Calu3 (cell line): ENCODE results near the gene ATP8B3. TPM values are rescaled to one million over a fixed set of nuclear protein-coding genes. Genes with fewer than 3 reads are reported as not detected.

Source experiments
- BruUV-seq: library from RNA; stranded (reverse); fragments of 400-500 nt; replicated peaks from 2 replicates; lab custom pipeline; 2021; lab: Mats Ljungman, UMichigan
- CTCF ChIA-PET: fragments of 300-600 bp; sonication (Branson Sonifier 250); formaldehyde crosslinking; loops from one replicate; lab custom pipeline; 2022; ENCODE audit warnings: antibody characterized with exemption; lab: Charles Lee
- DNase-seq: peaks from one replicate; pipeline ENCODE4 v3.0.0; 2022
- H3K27ac Mint-ChIP-seq: one replicate; pipeline ENCODE4 v1.8.0; 2022; ENCODE audit warnings: mixed read lengths; ENCODE audit not compliant: unreplicated experiment
- H3K27me3 Mint-ChIP-seq: one replicate; pipeline ENCODE4 v1.8.0; 2022; ENCODE audit warnings: mixed read lengths; ENCODE audit not compliant: unreplicated experiment
- H3K36me3 Mint-ChIP-seq: one replicate; pipeline ENCODE4 v1.8.0; 2022; ENCODE audit warnings: mild to moderate bottlenecking, moderate library complexity, mixed read lengths; ENCODE audit not compliant: insufficient read depth, unreplicated experiment
- H3K4me1 Mint-ChIP-seq: one replicate; pipeline ENCODE4 v1.8.0; 2022; ENCODE audit warnings: mild to moderate bottlenecking, low read depth, mixed read lengths; ENCODE audit not compliant: unreplicated experiment
- H3K4me3 Mint-ChIP-seq: one replicate; pipeline ENCODE4 v1.8.0; 2022; ENCODE audit warnings: mild to moderate bottlenecking, low read depth, moderate library complexity, mixed read lengths; ENCODE audit not compliant: unreplicated experiment
- H3K9me3 Mint-ChIP-seq: one replicate; pipeline ENCODE4 v1.8.0; 2022; ENCODE audit warnings: low read depth, mixed read lengths; ENCODE audit not compliant: unreplicated experiment
- intact Hi-C: fragments of 100-400 bp; cut with micrococcal nuclease; formaldehyde crosslinking; loops from one replicate; pipeline ENCODE4 v1.10.0; 2022; ENCODE audit not compliant: unreplicated experiment
- total RNA-seq: library from RNA; stranded (reverse); gene quantifications from 2 replicates; pipeline ENCODE4 v1.2.3, GENCODE V29; 2022
- TF ChIP-seq, protein P1 (sequence below): fragments of 200-600 bp; IDR thresholded peaks from one replicate; pipeline ENCODE4 v1.8.0; 2022; ENCODE audit warnings: antibody characterized with exemption; ENCODE audit not compliant: unreplicated experiment

ATP8B3 gene
- total RNA-seq, 1 experiment from 2014 or later: 6.7 TPM

DNA sequence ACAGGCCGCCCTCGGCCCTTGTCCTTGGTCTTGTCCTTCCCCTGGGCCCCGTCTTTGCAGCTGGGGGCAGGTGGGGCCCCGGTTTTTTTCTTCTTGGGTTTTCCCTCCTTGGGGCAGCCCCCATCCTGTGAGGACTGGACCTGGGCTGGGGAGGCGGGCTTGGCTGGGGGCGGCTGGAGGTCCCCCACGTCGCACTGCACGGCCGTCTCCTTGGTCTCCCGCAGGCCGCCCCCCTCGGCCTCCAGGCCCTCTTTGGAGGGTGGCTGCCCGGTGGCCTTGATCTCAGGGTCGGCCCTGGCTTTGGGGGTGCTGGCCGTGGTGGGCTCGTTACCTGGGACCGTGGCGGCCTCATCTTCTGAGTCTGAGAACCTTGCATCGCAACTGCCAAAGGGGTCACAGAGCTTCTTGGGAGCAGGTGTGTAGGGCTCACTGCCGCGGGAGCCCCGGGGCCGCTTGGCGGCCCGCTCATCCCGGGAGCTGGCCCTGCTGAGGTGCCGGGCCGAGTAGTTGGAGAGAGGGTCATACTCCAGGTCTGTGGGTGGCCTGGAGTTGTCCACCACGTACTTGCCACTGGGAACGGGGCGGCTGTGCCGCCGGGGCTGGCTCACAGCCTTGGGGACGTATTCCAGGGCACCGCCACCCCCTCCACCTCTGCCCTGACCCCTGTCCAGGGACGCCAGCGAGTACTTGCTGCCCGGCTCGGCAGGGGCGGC, 15.6 kb upstream of the ATP8B3 start:
- intact Hi-C loops: no loop called here
- BruUV-seq: TSS peak; percentile 15
- DNase-seq: no peak
- no peaks in the 10 kb centered on the region for H3K9me3 Mint-ChIP-seq
- no peak overlapping the region for H3K4me3 Mint-ChIP-seq
- no peak overlapping the region for H3K27ac Mint-ChIP-seq
- CTCF ChIA-PET: no interaction called here
- H3K36me3 Mint-ChIP-seq: peaks cover 34% of the 10 kb centered on the region
- TF ChIP-seq, protein P1, sequence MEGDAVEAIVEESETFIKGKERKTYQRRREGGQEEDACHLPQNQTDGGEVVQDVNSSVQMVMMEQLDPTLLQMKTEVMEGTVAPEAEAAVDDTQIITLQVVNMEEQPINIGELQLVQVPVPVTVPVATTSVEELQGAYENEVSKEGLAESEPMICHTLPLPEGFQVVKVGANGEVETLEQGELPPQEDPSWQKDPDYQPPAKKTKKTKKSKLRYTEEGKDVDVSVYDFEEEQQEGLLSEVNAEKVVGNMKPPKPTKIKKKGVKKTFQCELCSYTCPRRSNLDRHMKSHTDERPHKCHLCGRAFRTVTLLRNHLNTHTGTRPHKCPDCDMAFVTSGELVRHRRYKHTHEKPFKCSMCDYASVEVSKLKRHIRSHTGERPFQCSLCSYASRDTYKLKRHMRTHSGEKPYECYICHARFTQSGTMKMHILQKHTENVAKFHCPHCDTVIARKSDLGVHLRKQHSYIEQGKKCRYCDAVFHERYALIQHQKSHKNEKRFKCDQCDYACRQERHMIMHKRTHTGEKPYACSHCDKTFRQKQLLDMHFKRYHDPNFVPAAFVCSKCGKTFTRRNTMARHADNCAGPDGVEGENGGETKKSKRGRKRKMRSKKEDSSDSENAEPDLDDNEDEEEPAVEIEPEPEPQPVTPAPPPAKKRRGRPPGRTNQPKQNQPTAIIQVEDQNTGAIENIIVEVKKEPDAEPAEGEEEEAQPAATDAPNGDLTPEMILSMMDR: no peak
- H3K4me1 Mint-ChIP-seq: no peaks in the 10 kb centered on the region
- H3K27me3 Mint-ChIP-seq: no peaks in the 10 kb centered on the region

DNA sequence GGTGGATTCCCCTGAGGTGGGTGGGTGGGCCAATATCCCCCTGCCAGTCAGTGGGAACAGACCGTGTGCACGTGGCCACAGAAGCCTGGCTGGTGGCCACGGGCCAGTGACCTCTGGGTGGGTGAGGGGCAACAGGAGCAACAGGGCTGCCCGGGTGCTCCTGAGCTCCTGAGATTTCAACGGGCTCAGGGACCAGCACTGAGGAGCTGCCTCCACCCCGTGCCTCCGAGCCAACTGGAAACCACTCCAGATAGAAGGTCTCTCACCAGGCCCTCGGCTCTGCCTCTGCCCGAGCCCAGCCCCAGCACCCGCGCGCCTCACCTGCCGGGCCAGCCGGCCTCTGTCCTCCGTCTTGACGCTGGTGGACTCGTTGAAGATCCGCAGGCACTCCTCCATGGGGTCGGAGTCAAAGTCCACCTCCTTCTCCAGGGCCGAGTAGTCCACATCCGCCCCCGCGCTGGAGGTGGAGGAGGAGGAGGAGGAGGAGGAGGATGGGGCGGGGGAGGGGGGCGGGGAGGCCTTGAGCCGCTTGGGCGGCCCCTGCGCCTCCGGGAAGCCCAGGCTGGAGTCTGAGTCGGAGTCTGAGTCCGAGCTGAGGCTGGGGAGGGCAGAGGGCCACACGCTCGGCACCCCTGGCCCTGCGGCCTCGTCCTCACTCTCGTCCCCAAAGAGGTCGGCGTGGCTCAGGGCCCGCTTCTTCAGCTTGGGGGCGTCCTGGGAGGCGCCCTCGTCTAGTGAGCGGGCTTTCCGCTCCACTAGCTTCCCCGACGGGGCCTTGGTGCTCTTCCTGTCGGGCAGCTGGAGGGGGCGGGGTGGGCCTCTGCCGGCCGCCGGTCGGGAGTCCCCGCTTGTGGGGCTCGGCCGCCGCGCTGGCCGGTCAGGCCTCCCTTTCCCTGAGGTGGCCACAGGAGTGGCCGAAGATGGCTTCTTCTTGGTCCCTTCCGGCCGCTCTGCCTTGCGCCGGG, 14.8 kb upstream of the ATP8B3 start:
- H3K9me3 Mint-ChIP-seq: no peaks in the 10 kb centered on the region
- TF ChIP-seq, protein P1: no peak
- H3K4me1 Mint-ChIP-seq: no peaks in the 10 kb centered on the region
- CTCF ChIA-PET: interaction anchor here (0.6 to 1.4 kb wide), 11 partner anchors 11 to 336 kb away, joined by 3 to 11 read pairs (median 4); no protein-coding TSS in a partner anchor
- no TSS peak for BruUV-seq
- no peak overlapping the region for H3K4me3 Mint-ChIP-seq
- H3K27ac Mint-ChIP-seq: no peak overlapping the region
- peaks cover 28% of the 10 kb centered on the region for H3K36me3 Mint-ChIP-seq
- DNase-seq: no peak
- intact Hi-C loops: no loop called here
- no peaks in the 10 kb centered on the region for H3K27me3 Mint-ChIP-seq

DNA sequence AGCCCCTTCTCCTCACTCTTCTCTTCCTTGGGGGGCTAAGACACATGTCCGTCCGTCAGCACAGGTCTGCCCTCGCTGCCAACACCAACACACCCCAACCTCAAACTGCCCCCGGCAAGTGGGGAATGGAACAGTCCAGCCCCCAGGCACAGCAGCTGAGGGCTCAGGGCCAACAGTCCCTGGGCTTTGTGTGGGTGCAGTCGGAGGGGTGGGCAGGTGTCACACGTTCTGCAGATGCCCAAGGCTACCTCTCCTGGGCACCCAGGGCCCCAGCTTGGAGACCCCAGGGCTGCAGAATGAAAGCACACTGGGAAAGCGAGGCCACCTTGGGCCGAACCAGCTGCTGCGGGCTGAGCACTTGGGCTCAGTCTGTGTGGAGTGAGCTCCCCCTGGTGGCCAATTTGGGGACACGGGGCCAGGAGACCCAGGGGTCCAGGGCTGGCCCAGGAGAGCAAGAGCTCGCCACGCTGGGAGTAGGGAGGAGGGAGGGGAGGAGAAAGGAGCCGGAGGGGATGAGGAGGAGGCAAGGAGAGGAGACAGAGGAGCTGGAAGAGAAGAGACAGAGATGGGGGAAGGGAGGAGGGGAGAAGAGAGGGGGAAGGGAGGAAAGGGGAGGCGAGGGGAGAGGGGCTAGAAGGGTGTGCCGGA, 14.0 kb upstream of the ATP8B3 start:
- no peak overlapping the region for H3K4me3 Mint-ChIP-seq
- intact Hi-C loops: no loop called here
- CTCF ChIA-PET: interaction anchor here (0.6 to 1.4 kb wide), 12 partner anchors 12 to 337 kb away, joined by 3 to 11 read pairs (median 4); partner anchors contain the start of gene MBD3
- TF ChIP-seq, protein P1: peak; percentile 57
- H3K27ac Mint-ChIP-seq: no peak overlapping the region
- no peaks in the 10 kb centered on the region for H3K4me1 Mint-ChIP-seq
- no TSS peak for BruUV-seq
- peak; percentile 75 for DNase-seq
- no peaks in the 10 kb centered on the region for H3K27me3 Mint-ChIP-seq
- H3K36me3 Mint-ChIP-seq: peaks cover 29% of the 10 kb centered on the region
- H3K9me3 Mint-ChIP-seq: no peaks in the 10 kb centered on the region

DNA sequence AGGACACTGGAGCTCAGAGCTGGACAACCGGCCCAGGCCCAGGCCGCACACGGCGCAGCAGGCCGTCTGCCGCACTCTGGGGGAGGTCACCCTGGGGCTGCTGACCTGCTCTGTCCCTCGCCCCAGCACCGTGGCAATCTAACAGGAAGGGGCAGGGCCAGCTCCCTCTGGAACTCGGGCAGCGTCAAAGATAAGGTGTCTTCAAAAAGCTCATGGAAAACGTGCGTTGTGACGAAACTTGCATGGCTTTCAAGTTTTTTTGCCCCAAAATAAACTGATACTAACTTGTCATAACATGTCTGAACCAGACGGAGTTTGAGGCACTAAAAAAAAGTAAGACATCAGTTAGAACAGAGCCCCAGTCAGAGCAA, 12.2 kb upstream of the ATP8B3 start:
- TF ChIP-seq, protein P1: no peak
- DNase-seq: no peak
- H3K4me1 Mint-ChIP-seq: no peaks in the 10 kb centered on the region
- intact Hi-C loops: no loop called here
- no peak overlapping the region for H3K27ac Mint-ChIP-seq
- TSS peak; percentile 26 for BruUV-seq
- CTCF ChIA-PET: no interaction called here
- peaks cover 38% of the 10 kb centered on the region for H3K36me3 Mint-ChIP-seq
- no peaks in the 10 kb centered on the region for H3K9me3 Mint-ChIP-seq
- H3K4me3 Mint-ChIP-seq: no peak overlapping the region
- H3K27me3 Mint-ChIP-seq: no peaks in the 10 kb centered on the region
